ENCODE measurements around the gene DOC2B. TPM values are rescaled to one million over a fixed set of nuclear protein-coding genes. Genes with fewer than 3 reads are reported as not detected.
A peak's percentile ranks its signal among the peaks of the same experiment; 100 is the strongest.

Gene DOC2B
- total RNA-seq, 1 experiment from 2014 or later: 0.17 TPM

DNA sequence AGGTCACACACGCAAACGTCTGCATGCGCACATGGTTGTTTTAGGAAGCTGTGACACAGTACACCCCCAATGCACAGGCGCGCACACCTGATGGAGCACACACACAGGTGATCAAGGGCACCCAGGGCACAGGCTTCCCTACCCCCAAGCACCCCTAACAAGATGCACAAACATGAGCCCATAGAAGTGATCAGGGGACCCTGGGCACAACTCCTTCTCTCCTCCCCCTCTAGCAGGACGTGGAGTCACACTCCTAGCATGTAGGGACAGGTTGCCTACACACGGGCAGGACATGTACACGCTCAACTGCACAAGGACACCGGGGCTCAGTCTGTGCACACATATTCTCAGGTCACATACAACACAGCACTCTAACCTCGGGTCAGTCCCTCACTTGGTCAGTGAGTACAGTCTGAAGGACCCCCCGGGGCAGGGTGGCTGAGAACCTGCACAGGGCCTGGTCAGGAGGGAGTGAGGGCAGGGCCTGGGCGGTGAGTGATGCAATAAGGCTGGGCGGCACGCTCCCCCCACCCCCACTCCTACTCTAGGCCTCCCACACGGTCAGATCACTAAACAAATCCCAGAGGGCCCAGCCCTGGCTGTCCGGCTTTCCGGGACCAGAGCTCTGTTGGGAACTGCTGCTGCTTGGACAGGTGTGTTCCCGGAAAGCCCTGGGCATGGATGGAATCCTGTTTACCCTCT is 751 bp upstream of the DOC2B start:
- H3K27ac ChIP-seq (ENCODE audit: low read depth, low read length, poor library complexity, severe bottlenecking): no peak overlapping the region
- intact Hi-C loops (cut with micrococcal nuclease; ENCODE audit: unreplicated experiment): no loop called here
- H3K36me3 ChIP-seq (ENCODE audit: insufficient read depth, low read length, poor library complexity, severe bottlenecking): no peaks in the 10 kb centered on the region
- TF ChIP-seq, protein P1, sequence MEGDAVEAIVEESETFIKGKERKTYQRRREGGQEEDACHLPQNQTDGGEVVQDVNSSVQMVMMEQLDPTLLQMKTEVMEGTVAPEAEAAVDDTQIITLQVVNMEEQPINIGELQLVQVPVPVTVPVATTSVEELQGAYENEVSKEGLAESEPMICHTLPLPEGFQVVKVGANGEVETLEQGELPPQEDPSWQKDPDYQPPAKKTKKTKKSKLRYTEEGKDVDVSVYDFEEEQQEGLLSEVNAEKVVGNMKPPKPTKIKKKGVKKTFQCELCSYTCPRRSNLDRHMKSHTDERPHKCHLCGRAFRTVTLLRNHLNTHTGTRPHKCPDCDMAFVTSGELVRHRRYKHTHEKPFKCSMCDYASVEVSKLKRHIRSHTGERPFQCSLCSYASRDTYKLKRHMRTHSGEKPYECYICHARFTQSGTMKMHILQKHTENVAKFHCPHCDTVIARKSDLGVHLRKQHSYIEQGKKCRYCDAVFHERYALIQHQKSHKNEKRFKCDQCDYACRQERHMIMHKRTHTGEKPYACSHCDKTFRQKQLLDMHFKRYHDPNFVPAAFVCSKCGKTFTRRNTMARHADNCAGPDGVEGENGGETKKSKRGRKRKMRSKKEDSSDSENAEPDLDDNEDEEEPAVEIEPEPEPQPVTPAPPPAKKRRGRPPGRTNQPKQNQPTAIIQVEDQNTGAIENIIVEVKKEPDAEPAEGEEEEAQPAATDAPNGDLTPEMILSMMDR (conservative IDR thresholded peaks at IDR 0.05; ENCODE audit: low read depth, low read length): no peak
- no peak for TF ChIP-seq EZH2 (IDR thresholded peaks at IDR 0.05; ENCODE audit: borderline replicate concordance, low read depth, low read length, poor library complexity, severe bottlenecking)
- H3K4me3 ChIP-seq (ENCODE audit: low read depth, low read length, poor library complexity, severe bottlenecking): peak overlapping the region; percentile 46
- ChIA-PET POLR2A (ENCODE audit: low non-redundant PET) (no interaction called here), CTCF (no interaction called here)
- H3K4me1 ChIP-seq (ENCODE audit: insufficient read depth, low read length, poor library complexity, severe bottlenecking): no peaks in the 10 kb centered on the region
- no TSS peak for BruUV-seq (replicated peaks)
- H3K9me3 ChIP-seq (ENCODE audit: low read depth, low read length, poor library complexity, severe bottlenecking): no peaks in the 10 kb centered on the region
- no peak for DNase-seq (ENCODE audit: low spot score)
- H3K27me3 ChIP-seq (replicated peaks; ENCODE audit: insufficient read depth, low read depth, low read length, poor library complexity): peaks cover 34% of the 10 kb centered on the region

GRCh38 chr17:180381-181244 is 837 bp downstream of the DOC2B start:
- TF ChIP-seq, protein P1 (conservative IDR thresholded peaks at IDR 0.05; ENCODE audit: low read depth, low read length): no peak
- peak; percentile 73 for TF ChIP-seq EZH2 (IDR thresholded peaks at IDR 0.05; ENCODE audit: borderline replicate concordance, low read depth, low read length, poor library complexity, severe bottlenecking)
- no peak for DNase-seq (ENCODE audit: low spot score)
- intact Hi-C loops (cut with micrococcal nuclease; ENCODE audit: unreplicated experiment): no loop called here
- Histone ChIP-seq H3K27me3 (replicated peaks; ENCODE audit: insufficient read depth, low read depth, low read length, poor library complexity) (peaks cover 34% of the 10 kb centered on the region), H3K27ac (ENCODE audit: low read depth, low read length, poor library complexity, severe bottlenecking) (no peak overlapping the region), H3K36me3 (ENCODE audit: insufficient read depth, low read length, poor library complexity, severe bottlenecking) (no peaks in the 10 kb centered on the region), H3K9me3 (ENCODE audit: low read depth, low read length, poor library complexity, severe bottlenecking) (no peaks in the 10 kb centered on the region), H3K4me1 (ENCODE audit: insufficient read depth, low read length, poor library complexity, severe bottlenecking) (no peaks in the 10 kb centered on the region), H3K4me3 (ENCODE audit: low read depth, low read length, poor library complexity, severe bottlenecking) (peak overlapping the region; percentile 46)
- BruUV-seq (replicated peaks): no TSS peak
- POLR2A ChIA-PET (ENCODE audit: low non-redundant PET): interaction anchor here (0.6 kb wide), 1 partner anchor 808 kb away, joined by 3 read pairs; no protein-coding TSS in a partner anchor
- CTCF ChIA-PET: no interaction called here

- peak; percentile 18 for TF ChIP-seq EZH2 (IDR thresholded peaks at IDR 0.05; ENCODE audit: borderline replicate concordance, low read depth, low read length, poor library complexity, severe bottlenecking)
- TF ChIP-seq, protein P1 (conservative IDR thresholded peaks at IDR 0.05; ENCODE audit: low read depth, low read length): no peak
- intact Hi-C loops (cut with micrococcal nuclease; ENCODE audit: unreplicated experiment): no loop called here
- ChIA-PET CTCF (no interaction called here), POLR2A (ENCODE audit: low non-redundant PET) (no interaction called here)
- no peak for DNase-seq (ENCODE audit: low spot score)
- Histone ChIP-seq H3K36me3 (ENCODE audit: insufficient read depth, low read length, poor library complexity, severe bottlenecking) (no peaks in the 10 kb centered on the region), H3K27me3 (replicated peaks; ENCODE audit: insufficient read depth, low read depth, low read length, poor library complexity) (peaks cover 34% of the 10 kb centered on the region), H3K4me3 (ENCODE audit: low read depth, low read length, poor library complexity, severe bottlenecking) (peak overlapping the region; percentile 46), H3K9me3 (ENCODE audit: low read depth, low read length, poor library complexity, severe bottlenecking) (no peaks in the 10 kb centered on the region), H3K4me1 (ENCODE audit: insufficient read depth, low read length, poor library complexity, severe bottlenecking) (no peaks in the 10 kb centered on the region), H3K27ac (ENCODE audit: low read depth, low read length, poor library complexity, severe bottlenecking) (no peak overlapping the region)
- BruUV-seq (replicated peaks): no TSS peak
Measured at GRCh38 chr17:179781-180380, 1.6 kb downstream of the DOC2B start.
